Adipocyte (in vitro differentiated cells): ENCODE data around the gene GPN3.
"Not testable (repeated sequence)": the region's sequence is repeated elsewhere in the genome, so short reads cannot be mapped to it uniquely, and the experiment has no call there.

Experiments used
- DNase-seq: peaks from one replicate; pipeline ENCODE4 v3.0.0-alpha.2; 2015; ENCODE audit warnings: low read depth
- H3K27me3 ChIP-seq: replicated peaks from 2 replicates; pipeline ENCODE4 v1.7.0; 2013; ENCODE audit warnings: mild to moderate bottlenecking, low read length, moderate library complexity; ENCODE audit not compliant: control insufficient read depth, insufficient read depth
- H3K36me3 ChIP-seq: 2 replicates; pipeline ENCODE4 v1.7.0; 2013; ENCODE audit warnings: low read length, mild to moderate bottlenecking, moderate library complexity; ENCODE audit not compliant: control insufficient read depth, insufficient read depth, severe bottlenecking
- H3K4me1 ChIP-seq: 2 replicates; pipeline ENCODE4 v1.7.0; 2013; ENCODE audit warnings: mild to moderate bottlenecking, low read length, moderate library complexity; ENCODE audit not compliant: control insufficient read depth, insufficient read depth
- H3K4me3 ChIP-seq: 2 replicates; pipeline ENCODE4 v1.7.0; 2013; ENCODE audit warnings: mild to moderate bottlenecking, low read length, moderate library complexity
- H3K9ac ChIP-seq: 2 replicates; pipeline ENCODE4 v1.7.0; 2013; ENCODE audit warnings: mild to moderate bottlenecking, low read length, moderate library complexity
- H3K9me3 ChIP-seq: 2 replicates; pipeline ENCODE4 v1.7.0; 2013; ENCODE audit warnings: mild to moderate bottlenecking, low read length, moderate library complexity; ENCODE audit not compliant: control insufficient read depth

Gene GPN3

DNA sequence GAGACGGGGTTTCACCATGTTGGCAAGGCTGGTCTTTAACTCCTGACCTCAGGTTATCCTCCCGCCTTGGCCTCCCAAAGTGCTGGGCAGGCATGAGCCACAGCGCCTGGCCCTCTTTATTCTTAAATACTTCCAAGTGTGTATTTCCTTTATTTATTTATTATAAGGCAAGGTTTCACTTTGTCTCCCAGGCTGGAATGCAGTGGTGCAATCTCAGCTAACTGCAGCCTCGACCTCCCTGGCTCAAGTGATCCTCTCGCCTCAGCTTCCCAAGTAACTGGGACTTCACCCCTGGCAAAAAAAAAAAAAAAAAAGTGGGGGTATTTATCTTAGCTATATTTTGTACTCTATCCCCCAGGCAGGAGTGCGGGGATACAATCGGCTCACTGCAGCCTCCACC, 7.4 kb upstream of the GPN3 start:
- Histone ChIP-seq H3K27me3 (no peaks in the 10 kb centered on the region), H3K9ac (no peak overlapping the region), H3K9me3 (no peaks in the 10 kb centered on the region), H3K4me3 (no peak overlapping the region), H3K36me3 (peaks cover 1% of the 10 kb centered on the region), H3K4me1 (no peaks in the 10 kb centered on the region)
- peak; percentile 21 for DNase-seq

DNA sequence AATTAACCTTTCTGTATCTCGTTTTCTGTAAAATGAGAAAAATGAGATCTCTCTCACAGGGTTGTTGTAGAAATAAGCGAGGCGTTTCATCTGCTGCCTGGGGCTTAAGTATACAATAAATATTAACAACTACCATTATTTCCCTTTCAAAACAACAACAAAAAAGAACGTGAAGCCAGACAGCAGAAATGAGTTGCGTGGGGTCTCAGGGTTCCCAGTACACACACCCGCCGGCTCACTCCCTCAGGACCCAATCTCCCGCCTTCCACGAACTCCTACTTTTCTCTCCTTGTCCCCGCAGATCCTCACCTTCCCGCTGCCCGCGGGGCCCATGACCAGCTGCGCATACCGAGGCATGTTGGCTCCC, 227 bp downstream of the GPN3 start:
- Histone ChIP-seq H3K9me3 (no peaks in the 10 kb centered on the region), H3K4me1 (peaks cover 13% of the 10 kb centered on the region), H3K9ac (peak overlapping the region; percentile 94), H3K4me3 (peak overlapping the region; percentile 96), H3K36me3 (peaks cover 15% of the 10 kb centered on the region), H3K27me3 (no peaks in the 10 kb centered on the region)
- DNase-seq: no peak

DNA sequence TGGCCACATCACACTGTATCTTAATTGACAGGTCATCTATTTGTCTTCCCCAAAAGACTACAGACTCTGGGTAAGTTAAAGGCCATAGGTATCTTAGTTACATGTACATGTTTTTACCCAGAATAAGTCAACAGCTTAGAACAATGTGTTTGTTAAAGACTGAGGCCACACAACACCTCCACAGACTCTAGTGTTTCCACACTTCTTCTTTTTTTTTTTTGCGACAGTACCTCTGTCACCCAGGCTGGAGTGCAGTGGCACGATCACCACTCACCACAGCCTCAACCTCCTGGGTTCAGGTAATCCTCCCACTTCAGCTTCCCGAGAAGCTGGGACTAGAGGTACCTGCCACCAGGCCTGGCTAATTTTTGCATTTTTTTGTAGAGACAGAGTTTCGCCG, 1.3 kb downstream of the GPN3 start:
- H3K4me3 ChIP-seq: peak overlapping the region; percentile 96
- H3K9ac ChIP-seq: peak overlapping the region; percentile 94
- DNase-seq: no peak

DNA sequence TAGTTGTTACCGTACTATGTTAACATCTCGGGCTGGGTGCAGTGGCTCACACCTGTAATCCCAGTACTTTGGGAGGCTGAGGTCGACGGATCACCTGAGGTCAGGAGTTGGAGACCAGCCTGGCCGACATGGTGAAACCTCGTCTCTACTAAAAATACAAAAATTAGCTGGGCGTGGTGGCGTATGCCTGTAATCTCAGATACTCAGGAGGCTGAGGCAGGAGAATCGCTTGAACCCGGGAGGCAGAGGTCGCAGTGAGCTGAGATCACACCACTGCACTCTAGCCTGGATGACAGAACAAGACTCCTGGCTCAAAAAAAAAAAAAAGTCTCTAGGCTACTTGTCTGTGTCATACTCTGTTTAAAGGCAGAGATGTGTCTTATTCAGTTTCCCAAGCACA, 2.3 kb downstream of the GPN3 start:
- DNase-seq, H3K4me3 ChIP-seq, H3K9ac ChIP-seq, H3K9me3 ChIP-seq, H3K27me3 ChIP-seq: not testable (repeated sequence)
- Histone ChIP-seq H3K36me3 (peaks cover 21% of the 10 kb centered on the region), H3K4me1 (peaks cover 13% of the 10 kb centered on the region)

More for the DNA sequence above, 1.3 kb downstream of the GPN3 start:
- Histone ChIP-seq H3K9me3 (no peaks in the 10 kb centered on the region), H3K36me3 (peaks cover 18% of the 10 kb centered on the region), H3K4me1 (peaks cover 13% of the 10 kb centered on the region), H3K27me3 (no peaks in the 10 kb centered on the region)

DNA sequence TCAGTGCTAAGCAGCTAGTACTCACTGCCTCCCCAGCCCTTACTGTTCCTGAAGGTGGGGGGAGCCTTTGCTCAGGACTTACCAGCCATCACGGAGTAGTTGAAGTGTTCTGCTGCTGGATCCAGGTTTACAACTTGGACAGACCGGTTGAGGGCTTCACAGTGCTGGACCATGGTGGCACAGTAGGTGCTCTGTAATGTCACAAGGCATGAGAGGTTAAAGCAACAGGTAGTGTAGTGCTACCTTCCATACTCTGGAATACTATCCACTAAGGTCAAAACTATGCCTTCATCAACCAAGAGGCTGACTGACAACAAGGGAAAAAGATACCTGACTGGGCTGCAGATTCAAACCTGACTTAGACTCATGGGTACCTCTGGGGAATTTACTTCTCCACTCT, 3.0 kb downstream of the GPN3 start:
- peaks cover 13% of the 10 kb centered on the region for H3K4me1 ChIP-seq
- DNase-seq: no peak
- no peak overlapping the region for H3K9ac ChIP-seq
- no peaks in the 10 kb centered on the region for H3K9me3 ChIP-seq
- no peak overlapping the region for H3K4me3 ChIP-seq
- no peaks in the 10 kb centered on the region for H3K27me3 ChIP-seq
- H3K36me3 ChIP-seq: peaks cover 25% of the 10 kb centered on the region

DNA sequence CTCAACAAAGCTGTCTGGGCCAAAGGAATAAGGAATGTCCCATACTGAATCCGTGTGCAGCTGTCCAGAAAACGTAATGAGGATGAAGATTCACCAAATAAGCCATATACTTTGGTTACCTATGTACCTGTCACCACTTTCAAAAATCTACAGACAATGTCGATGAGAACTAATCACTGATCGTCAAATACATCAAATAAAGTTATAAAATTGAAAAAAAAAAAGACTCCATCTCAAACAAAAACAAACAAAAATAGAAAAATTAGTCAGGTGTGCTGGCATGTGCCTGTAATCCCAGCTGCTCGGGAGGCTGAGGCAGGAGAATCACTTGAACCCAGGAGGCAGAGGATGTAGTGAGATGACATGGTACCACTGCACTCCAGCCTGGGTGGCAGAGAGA, 6.9 kb downstream of the GPN3 start:
- not testable (repeated sequence) for H3K4me3 ChIP-seq, DNase-seq, H3K9me3 ChIP-seq, H3K27me3 ChIP-seq, H3K9ac ChIP-seq, H3K4me1 ChIP-seq
- H3K36me3 ChIP-seq: peaks cover 35% of the 10 kb centered on the region

DNA sequence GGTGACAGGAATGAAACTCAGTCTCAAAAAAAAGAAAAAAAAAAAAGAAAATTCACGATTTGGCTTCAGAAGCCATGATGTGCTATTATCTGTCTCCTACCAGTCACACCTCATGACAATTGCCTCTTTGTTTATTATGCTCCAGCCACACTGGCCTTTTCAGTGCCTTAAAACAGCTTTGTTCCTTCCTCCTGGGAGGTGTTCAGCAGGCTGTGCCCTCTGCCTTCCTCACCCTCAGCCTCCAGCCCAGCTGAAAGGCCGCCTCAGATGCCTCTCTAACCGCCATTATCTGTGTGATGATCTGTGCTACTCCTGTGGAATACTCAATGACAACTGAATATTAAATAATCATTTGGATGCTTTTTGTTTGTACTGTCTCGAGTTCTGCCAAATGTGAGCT, 9.3 kb downstream of the GPN3 start:
- H3K9me3 ChIP-seq: no peaks in the 10 kb centered on the region
- no peak overlapping the region for H3K4me3 ChIP-seq
- H3K4me1 ChIP-seq: no peaks in the 10 kb centered on the region
- no peaks in the 10 kb centered on the region for H3K27me3 ChIP-seq
- H3K36me3 ChIP-seq: peaks cover 35% of the 10 kb centered on the region
- no peak overlapping the region for H3K9ac ChIP-seq
- no peak for DNase-seq

DNA sequence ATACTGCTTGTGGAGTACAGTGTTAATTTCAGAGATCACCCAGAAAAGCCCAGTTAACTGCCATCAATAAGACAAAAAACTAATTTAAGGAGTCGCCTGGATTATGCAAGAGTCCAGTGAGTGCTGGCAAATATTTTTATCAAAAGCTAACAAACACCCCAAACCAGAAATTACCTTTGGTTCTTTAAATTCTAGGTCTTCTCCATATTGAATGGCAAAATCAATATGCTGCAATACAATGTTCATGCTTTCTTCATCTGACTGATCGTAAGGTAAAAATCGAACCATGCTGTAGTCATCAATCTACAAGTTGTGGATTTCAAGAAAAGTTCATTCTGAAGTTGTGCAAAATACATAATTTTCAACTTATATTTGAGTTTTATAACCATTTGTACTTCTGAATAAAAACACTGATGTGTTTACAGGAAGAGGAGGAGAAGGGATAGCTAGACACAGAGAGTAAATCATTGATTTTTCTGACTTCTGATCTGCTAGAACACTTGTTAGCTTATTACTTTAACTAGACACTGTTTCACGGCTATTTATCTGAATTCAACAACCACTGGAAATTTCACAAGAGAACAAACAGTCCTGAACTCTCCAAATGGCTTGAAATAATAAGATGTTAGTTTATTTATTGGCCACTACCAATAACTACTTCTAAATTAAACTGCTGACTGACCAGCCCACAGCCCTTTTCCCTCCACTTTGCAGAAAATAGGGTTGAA, 14.3 kb downstream of the GPN3 start:
- H3K36me3 ChIP-seq: peaks cover 23% of the 10 kb centered on the region
- no peaks in the 10 kb centered on the region for H3K9me3 ChIP-seq
- no peak overlapping the region for H3K9ac ChIP-seq
- H3K27me3 ChIP-seq: no peaks in the 10 kb centered on the region
- DNase-seq: no peak
- peaks cover 4% of the 10 kb centered on the region for H3K4me1 ChIP-seq
- no peak overlapping the region for H3K4me3 ChIP-seq

DNA sequence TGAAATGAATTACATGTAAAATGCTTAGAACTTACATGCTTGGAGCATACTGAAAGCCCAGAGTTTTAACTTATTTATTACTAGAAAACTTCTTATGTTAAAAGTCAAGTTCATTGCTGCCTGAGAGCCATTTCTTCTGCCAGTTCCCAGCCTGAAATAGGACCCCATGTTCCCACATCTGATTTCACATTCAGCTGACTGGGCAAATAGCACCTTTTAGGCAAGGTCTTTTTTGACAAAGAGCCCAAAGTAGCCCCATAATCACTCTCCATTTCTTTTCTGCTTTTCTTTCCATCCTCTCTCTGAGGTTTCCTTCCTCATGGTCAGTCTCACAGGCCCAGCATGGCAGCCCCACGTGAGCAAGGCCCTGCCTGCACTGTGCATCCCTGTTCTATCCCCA, 16.8 kb downstream of the GPN3 start:
- Histone ChIP-seq H3K9me3 (no peaks in the 10 kb centered on the region), H3K27me3 (no peaks in the 10 kb centered on the region), H3K36me3 (peaks cover 26% of the 10 kb centered on the region), H3K4me1 (peaks cover 4% of the 10 kb centered on the region), H3K9ac (peak overlapping the region; percentile 99), H3K4me3 (no peak overlapping the region)
- DNase-seq: no peak

DNA sequence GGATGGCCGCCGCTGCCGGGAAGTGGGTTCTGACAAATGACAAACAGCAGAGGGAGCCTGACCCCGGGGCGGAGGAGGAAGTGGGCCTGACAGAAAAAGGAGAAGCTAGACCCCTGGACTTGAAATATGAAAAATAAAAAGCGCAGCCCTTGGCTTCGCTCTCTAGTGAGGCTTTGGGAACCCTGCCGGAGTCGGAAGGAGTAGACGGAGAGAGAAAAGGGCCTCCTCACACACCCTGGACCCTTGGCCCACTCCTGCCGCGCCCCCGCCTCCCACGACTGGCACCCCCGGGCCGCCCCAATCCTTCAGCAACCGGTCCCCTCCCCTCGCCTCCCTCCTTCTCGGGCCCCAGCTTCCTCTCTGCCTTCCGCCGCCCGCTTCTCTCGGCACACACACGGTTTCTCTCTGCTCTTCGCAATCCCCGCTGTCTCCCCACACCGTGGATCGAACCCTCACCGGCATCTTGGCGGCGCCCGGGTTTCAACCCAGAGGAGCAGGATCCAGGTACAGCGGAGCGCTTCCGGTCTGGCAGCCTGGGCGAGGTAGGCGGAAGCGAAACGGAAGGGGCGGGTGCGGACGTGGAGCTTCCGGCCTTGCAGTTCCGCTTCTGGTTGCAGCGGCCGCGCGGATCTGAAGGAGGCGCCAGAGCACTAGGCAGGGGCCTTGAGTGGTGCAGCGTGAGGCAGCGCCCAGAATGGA, 18.1 kb downstream of the GPN3 start, which contains the start of gene ARPC3:
Gene ARPC3, minus strand, starts transcription at position 539 of the 699 bp plus-strand sequence. Its CDS starts 77 bp downstream, at position 462.
- Histone ChIP-seq H3K27me3 (no peaks in the 10 kb centered on the region), H3K9ac (peak within 1 kb of the TSS; percentile 99), H3K4me1 (peaks cover 8% of the 10 kb centered on the region), H3K9me3 (no peaks in the 10 kb centered on the region), H3K4me3 (peak within 1 kb of the TSS; percentile 99), H3K36me3 (peaks cover 26% of the 10 kb centered on the region)
- peak; percentile 98 for DNase-seq

DNA sequence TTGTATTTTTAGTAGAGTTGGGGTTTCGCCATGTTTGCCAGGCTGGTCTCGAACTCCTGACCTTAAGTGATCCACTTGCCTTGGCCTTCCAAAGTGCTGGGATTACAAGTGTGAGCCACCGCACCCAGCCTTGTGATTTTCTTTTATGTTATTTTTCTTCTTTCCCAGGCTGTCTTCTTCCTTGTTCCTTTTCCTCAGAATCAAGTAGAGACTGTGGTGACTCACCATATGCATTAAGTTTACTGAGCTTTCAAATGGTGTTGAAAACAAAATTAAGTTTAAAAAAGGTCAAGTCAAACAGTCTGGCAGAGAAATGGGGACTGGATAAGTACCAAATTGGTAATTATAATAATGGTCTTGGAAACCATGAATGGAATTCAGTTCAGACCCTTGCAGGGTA, 23.6 kb downstream of the GPN3 start:
- DNase-seq: no peak
- Histone ChIP-seq H3K9ac (no peak overlapping the region), H3K9me3 (no peaks in the 10 kb centered on the region), H3K4me1 (peaks cover 8% of the 10 kb centered on the region), H3K36me3 (peaks cover 58% of the 10 kb centered on the region), H3K4me3 (no peak overlapping the region), H3K27me3 (no peaks in the 10 kb centered on the region)
